Cortex of kidney (tissue), 1 donor: ENCODE measurements around the gene IQCC.

ENCODE experiments used
- DNase-seq: peaks from one replicate; lab custom pipeline; 2025; lab: John Stamatoyannopoulos, UW

IQCC gene

DNA sequence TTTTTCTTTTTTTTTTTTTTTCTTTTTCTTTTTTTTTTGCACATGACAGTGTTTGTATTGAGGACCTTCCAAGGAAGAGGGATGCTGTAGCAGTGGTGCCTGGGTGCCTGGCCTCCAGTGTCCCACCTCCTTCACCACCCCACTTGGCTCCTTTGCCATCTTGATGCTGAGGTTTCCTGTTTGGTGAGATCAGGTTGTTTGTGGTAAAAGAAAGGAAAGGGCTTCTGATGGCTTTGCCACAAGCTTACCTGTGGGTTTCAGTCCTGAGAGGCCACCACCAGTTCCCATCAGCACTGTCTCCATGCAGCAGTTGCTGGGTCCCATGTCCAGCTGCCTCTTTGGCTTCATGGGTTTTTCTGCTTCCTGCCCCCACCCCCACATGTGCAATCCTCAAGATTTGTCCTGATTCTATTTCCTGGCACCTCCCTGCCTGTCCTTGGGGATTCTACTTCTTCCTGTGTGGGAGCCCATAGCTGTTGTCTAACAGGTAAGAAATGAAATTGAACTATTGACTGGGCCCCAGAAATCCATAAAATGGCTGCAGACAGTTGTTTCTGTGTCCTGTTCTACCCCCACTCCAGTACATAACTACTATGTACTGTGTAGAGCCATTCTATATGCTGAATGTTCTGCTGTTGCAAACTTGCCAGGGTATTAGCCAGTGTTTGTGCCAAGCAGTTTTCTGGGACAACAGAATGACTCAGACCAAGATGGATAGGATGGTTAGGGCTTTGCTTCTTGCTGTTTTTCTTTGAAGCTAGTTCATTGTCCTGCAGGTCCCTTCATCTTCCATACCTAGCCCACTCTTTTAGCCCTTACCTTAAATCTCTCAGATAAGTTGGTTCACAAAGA, 9.3 kb upstream of the IQCC start:
- DNase-seq: no peak

- DNase-seq: no peak
Observed at GRCh38 chr1:32197074-32197473, 8.4 kb upstream of the IQCC start.

DNA sequence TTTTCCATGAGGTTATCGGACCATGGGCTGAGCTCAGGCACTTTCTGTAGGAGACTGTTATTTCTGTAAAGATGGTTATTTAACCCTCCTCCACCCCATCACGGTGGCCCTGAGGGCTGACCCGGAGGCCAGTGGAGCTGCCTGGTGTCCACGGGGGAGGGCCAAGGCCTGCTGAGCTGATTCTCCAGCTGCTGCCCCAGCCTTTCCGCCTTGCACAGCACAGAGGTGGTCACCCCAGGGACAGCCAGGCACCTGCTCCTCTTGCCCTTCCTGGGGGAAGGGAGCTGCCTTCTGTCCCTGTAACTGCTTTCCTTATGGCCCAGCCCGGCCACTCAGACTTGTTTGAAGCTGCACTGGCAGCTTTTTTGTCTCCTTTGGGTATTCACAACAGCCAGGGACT, 7.6 kb upstream of the IQCC start:
- DNase-seq: no peak

DNA sequence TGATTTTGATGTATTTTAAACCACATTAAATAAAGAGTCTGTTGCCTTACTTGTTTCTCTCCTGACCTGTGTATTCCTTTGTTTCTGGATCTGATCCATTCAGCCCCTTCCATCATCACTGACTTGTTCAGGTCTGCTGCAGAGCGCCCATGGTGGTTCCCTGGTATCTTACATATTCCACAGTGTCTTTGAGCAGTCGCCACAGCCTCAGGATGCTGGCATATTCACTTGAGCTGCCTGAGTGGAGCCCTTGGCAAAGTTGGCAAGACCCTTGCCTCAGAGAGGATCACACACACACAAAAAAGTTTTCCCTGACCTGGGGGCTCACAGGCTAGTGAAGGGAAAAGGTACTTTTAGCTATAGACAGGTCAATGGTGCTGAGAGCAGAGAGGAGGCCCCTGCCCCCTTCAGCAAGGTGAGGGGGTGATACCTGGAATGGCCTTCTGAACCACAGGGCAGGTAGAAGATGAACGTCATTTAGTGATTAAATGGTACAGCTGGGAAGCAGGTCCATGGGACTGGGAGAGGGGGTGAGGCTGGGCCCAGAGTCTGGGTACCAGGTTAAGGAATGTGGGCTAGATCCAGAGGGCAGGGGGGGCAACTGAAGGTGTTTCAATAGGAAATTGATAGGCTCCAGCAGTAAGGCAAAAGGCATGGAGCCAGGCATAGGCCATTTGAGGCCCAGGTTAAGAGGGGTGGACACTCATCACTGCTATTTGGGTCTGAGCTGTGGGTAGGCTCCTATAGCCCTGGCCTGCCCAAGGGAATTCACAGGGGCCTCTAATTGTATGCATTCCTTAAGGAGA, 7.0 kb upstream of the IQCC start:
- DNase-seq: no peak

GRCh38 chr1:32199043-32199716, 6.3 kb upstream of the IQCC start:
- DNase-seq: no peak

- DNase-seq: no peak
Observed at GRCh38 chr1:32199717-32200072, 5.8 kb upstream of the IQCC start.

DNA sequence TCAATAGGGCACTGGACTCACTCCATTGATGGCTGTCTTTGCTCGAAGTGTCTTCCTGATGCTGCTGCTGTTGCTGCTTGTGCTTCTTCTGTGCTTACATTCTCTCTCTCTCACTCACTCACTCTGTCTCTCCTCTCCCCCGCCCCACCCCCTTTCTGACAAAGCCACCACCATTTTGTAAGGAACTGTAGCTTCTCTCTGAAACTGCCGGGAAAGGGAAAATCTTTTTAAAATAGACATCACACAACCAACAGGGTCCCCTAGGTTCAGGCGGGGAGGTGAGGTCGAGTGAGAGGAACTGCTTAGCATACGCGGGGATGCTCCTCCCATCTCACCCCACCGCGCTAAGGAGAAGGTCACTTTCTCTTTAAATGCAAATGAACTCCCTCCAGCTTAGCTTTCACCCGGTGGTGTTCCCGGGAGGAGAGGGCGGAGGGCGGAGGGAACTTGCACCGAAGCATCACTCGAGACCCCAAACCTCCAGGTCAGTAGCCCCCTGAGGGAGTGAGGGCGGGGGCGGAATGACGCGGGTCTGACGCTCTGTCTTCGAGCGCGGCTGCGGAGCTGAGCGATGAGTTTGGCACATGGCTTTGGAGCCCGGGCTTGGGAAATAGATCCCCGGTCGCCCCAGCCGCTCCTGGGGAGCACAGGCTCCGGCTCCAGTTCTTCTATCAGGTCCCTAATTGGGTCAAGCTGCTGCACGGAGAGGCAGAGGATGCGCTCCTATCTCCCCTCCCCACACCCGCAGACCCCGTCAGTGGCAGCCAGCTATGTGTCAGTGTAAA, 5.1 kb upstream of the IQCC start, which contains the start of gene CCDC28B:
TSS of gene CCDC28B (plus strand) at position 370 of the 785 bp plus-strand sequence. CDS start 1,341 bp downstream, outside the sequence.
- DNase-seq: no peak

DNA sequence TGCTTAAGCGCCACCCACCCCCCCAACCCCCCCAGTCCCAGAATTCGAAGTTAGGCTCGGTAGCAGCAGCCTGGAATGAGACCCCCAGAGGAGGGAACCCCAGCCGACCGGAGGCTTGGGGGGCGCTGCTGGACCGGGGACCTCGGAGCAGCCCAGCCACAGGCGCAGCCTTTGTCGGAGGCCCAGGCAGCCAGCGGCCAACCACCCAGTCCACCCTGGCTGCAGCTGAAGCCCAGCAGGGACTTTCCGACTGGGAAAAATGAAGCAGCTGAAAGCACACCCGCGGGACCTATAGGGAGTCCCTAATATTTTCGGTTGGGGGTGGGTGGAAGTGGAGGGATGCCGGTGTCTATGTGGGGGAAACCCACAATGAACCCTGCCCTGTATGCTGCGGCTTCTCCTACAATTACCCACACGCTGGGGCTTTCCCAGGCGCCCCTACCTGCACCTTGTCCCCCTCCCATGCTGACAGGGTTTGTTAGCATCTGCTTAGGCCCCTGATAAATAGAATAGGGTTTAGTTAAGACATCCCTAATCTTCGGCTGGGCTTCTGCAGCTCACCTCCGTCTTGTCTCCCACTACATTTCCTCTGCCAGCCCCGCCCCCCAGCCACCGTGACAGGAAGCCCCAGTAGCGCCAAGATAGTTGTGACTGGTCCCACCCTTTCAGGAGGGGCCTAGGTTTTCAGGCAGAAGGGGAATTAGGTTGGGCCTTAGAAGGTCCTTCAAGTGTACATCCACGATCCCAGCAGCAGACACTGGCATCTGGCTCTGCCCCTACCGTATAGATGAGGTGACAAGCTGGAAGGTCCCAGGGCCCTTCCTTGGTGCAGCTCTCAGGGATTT, 4.2 kb upstream of the IQCC start:
- DNase-seq: no peak

DNA sequence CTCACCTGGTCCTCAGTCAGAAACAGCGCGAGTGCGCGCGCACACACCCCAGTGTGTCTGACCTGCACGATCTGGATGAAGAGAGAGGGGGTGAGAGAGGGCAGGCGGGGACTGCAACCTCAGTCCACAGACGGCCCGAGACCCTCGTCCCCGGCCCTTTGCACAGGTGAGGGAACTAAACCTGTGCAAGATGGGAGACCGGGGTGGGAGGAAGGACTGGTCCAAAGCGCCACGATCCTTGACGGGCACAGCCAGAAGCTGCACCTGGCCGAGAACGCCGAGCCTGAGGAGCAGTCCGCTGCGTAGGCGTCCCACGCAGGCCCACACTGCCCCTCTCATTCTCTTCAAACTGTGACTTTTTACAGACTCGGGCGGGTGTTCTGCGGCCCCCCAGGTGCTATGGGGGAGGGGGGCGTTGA, 519 bp upstream of the IQCC start:
- no peak for DNase-seq

DNA sequence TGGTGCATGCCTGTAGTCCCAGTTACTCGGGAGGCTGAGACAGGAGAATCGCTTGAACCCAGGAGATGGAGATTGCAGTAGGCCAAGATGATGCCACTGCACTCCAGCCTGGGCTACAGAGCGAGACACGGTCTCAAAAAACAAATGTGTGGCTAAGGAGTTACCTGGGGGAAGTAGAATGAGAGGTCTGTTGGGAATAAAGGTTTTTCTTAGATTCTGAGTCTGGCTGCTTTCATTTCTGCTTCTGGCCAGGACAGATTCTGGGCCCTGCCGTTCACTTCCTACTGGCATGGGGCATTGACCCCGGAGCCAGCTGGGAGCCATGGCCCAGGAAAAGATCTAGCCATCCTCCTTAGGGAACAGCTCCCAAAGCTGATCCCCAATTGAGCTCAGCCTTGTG, 3.0 kb downstream of the IQCC start:
- DNase-seq: no peak

DNA sequence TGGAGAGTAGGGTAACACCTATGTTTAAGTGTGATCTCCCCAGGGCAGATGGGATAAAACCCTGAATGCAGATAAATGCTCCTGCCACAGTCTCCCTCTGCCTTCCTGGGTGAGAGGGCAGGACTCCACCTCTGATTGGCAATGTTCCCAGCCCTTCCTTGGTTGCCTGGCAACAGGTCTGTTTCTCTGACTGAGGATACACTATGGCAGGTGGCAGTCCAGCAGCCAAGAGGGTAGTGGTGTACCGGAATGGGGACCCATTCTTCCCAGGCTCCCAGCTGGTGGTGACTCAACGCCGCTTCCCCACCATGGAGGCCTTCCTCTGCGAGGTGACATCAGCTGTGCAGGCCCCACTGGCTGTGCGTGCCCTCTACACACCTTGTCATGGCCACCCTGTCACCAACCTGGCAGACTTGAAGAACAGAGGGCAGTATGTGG, 3.4 kb downstream of the IQCC start, which contains the start of gene DCDC2B:
TSS of gene DCDC2B (plus strand) at position 199 of the 438 bp plus-strand sequence. CDS start at position 204, 5 bp downstream.
- no peak for DNase-seq

DNA sequence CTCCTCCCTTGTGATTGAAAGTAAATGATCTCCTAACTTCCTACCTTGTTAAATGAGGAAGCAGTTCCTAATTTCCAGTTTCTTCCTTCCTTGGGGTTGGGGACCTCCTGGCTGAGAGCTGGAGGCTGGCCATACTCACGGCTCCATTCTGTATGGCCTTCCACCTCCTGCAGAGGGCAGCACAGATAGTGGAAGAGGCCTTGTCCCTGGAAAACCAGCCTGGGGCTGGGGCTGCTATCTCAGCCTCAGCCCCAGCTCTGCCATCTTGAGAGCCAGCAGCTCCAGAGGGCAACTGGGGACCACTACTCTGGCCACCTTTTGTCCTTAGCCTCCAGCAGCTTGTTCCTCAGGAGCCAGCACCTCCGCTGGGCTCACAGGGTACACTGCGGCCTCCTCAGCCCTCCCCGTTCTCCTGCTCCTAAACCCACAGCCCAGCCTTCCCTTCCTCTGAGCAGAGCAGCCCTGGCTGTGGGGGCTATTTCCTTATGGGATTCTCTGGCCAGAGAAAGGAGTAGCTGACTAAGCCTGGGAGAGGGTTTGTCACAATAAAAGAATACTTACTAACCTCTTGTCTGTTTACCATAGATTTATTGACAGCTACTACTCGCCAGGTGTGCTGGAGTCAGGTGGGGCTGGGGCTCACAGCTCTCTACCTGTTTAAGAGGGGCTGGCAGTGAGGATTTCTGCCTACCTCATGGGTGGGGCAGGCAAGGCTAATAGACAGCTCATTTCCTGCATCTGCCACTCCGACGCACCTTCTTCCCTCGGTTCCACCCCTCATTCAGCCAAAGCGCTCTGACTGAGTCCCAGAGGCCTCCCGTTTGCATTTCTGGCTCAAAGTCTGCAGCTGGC, 10.4 kb downstream of the IQCC start:
- no peak for DNase-seq

GRCh38 chr1:32216566-32216965, 11.1 kb downstream of the IQCC start:
- DNase-seq: no peak

- DNase-seq: no peak
Observed at GRCh38 chr1:32219022-32219421, 13.6 kb downstream of the IQCC start.

DNA sequence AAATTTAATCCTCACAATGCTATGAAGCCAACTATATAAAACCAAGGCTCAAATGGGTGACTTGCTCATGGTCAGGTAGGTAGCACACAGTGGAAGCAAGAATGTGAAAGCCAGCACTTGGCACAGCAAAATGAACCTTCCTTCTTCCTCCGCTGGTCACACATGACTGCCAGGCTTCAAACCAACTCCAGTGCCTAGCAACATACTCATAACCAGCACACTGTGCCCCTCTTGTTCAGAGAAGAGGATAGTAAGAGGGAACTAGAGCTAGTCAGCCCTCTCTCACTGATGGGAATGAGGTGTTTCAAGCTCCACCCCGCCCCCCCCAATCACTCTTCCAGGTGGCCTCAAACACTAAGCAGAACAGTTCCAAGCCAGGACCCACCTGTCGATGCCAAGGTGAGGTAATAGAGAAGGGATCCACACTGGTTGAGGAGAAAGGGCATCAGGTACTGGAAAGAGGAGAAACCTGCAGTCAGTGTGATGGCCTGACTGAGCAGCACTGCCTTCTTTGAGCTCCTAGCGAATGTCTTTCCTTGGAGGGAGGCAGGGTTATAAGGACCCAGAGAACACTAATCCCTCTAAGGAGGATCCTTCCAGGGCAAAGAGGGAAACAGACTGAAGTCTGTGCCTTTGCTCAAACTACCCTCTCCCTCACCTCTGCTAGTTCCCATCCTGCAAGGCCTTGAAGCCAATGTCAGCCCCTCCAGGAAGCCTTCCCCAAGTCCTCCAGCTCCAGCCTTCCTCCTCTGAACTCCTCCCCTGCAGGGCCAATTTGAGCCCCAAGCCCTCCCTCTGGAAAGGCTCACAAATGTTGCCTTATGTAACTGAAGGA, 15.5 kb downstream of the IQCC start:
- DNase-seq: no peak

GRCh38 chr1:32221581-32221979, 16.1 kb downstream of the IQCC start:
- DNase-seq: no peak

GRCh38 chr1:32221980-32222755, 16.7 kb downstream of the IQCC start, which contains the start of the genes EIF3I and TMEM234:
Gene EIF3I (plus strand): TSS chr1:32222407. CDS start chr1:32222442, 35 bp downstream.
Gene TMEM234 (minus strand): TSS chr1:32222353. CDS start chr1:32222322, 31 bp downstream.
- DNase-seq: no peak

DNA sequence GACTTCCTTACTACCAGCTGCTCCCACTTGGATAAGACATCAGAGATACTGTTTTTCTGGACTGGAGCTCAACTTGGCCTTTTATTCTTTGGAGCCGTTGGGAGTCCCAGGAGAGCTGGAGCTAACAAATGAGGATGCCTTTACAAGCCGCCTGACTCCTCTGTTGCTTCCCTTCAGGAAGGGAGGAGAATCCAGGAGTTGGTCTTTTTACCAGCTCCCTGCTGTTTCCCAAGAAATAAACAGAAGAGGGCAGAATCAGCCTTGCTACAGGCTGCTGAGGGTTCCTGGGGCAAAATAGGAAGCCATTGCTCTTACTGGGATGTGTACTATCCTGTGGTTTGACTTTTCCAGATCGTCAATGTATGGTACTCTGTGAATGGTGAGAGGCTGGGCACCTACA, 18.2 kb downstream of the IQCC start:
- no peak for DNase-seq
